Measurements from ENCODE around the gene TRIM3.

DNA sequence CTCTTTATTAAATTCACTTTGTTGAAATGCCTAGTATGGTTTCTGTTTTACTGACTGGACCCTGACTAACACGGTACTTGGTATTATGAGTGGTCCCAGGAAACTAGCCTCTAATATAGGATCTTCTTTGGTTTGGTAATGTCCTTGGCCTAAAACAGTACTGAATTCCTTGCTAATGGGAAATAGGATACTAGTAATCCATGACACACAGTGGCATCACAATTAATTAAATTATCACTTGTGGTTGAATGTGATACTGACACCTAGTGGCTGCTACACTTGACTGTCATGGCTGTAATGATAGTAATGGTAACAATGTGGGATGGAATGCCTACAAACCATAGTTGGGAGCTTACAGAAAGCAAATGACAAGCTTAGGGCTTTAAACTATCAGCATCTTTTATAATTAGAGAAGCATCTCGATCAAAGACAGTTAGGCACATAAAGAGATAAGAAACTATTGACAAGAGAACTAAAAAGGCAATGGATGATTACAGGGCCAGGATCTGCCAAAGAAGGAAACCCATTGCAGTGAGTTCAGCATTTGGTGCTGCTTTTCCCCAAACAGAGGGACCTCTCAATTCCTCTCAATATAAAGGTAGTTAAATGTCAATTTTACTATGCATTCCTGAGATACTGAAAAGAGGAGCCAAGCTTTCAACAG, 32.0 kb upstream of the TRIM3 start:
- peak; percentile 56 to 74 (median 74) for TF ChIP-seq CTCF (IDR thresholded peaks at IDR 0.05)
- no peak for TF ChIP-seq POLR2A (IDR thresholded peaks at IDR 0.05)

All from prostate gland (tissue), 2 donors.